Esophagus squamous epithelium (tissue), 4 donors: ENCODE results near the gene SYNPO.

Source experiments
- CTCF ChIP-seq, 6 experiments: fragments of 450-650 bp in 4 of 6; fragments of 200-600 bp in 2 of 6; sonication (generic) in 2 of 6; IDR thresholded peaks; one replicate each; pipeline ENCODE4 v1.5.1; 2016 to 2019; ENCODE audit warnings: antibody characterized with exemption in 6 of 6, mild to moderate bottlenecking in 4 of 6, moderate library complexity in 4 of 6
- POLR2A ChIP-seq, 4 donors: fragments of 450-650 bp; IDR thresholded peaks; one replicate each; pipeline ENCODE4 v1.6.1; 2017; ENCODE audit warnings: antibody characterized with exemption in 4 of 4, mild to moderate bottlenecking in 4 of 4, moderate library complexity in 3 of 4

GRCh38 chr5:150638488-150639376, 1.7 kb upstream of the SYNPO start:
- TF ChIP-seq POLR2A (IDR thresholded peaks at IDR 0.05) (no peak), CTCF (IDR thresholded peaks at IDR 0.05) (no peak)
